A673 (cell line): ENCODE data around the gene NEK9.

Experiments used
- CTCF ChIP-seq: fragments of 300-800, 200-600 bp; sonication (generic); conservative IDR thresholded peaks from 2 replicates; pipeline ENCODE4 v1.5.1; 2017; ENCODE audit warnings: low read depth, mild to moderate bottlenecking, antibody characterized with exemption, low read length, moderate library complexity, mixed read lengths
- EZH2 ChIP-seq: fragments of 200-600 bp; sonication (generic); IDR thresholded peaks from 2 replicates; pipeline ENCODE4 v1.6.1; 2017; ENCODE audit warnings: borderline replicate concordance, low read depth, mild to moderate bottlenecking, mixed read lengths, antibody characterized with exemption, low read length; ENCODE audit not compliant: poor library complexity, severe bottlenecking

GRCh38 chr14:75143761-75144527, 17.1 kb upstream of the NEK9 start:
- TF ChIP-seq CTCF (no peak), EZH2 (no peak)
